NCI-H128 (cell line): ENCODE results near the gene ZNF687.

Experiments
- DNase-seq: peaks from one replicate; lab custom pipeline; 2025; ENCODE audit not compliant: unreplicated experiment; lab: John Stamatoyannopoulos, UW

The ZNF687 gene

GRCh38 chr1:151311589-151312331 lies 29.7 kb downstream of the ZNF687 start:
- no peak for DNase-seq

- no peak for DNase-seq
Observed at GRCh38 chr1:151312411-151312810, 30.3 kb downstream of the ZNF687 start.

- no peak for DNase-seq
Observed at GRCh38 chr1:151312826-151313225, 30.7 kb downstream of the ZNF687 start.

- DNase-seq: no peak
Observed at GRCh38 chr1:151313501-151313900, 31.4 kb downstream of the ZNF687 start.

GRCh38 chr1:151314137-151314875 lies 32.2 kb downstream of the ZNF687 start:
- DNase-seq: no peak

DNA sequence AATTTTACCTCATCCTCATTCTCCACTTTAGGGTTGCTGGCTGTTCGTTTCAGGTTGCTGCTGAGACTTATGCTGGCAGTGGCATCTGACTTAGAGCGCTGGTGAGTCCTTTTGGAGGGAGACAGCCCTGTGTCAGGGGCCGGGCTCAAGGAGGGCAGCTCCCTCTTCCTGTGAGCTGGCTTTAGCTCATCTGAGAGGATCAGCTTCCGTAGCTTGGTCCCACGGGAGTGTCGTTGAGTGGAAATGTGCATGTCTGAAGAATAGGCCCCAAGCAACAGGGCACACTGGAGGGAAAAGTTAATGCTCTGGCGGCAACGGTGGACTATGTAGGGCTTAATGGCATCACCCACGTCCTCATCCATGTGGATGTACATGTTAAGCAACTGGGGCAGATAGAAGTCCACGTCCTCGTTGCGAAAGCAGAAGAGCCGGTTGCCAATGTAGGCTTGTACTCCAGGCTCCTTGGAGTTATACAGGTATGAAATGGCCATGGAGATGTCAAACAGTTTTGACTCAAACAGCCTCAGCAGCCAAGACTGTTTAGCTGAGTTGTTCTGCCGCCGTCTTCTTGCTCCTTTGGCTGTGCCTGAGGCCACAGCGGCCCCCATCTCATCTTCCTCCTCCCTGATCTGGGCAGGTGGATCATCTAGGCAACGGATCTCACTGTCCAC lies 33.6 kb downstream of the ZNF687 start:
- DNase-seq: no peak

- DNase-seq: no peak
Observed at GRCh38 chr1:151318975-151319374, 36.9 kb downstream of the ZNF687 start.

DNA sequence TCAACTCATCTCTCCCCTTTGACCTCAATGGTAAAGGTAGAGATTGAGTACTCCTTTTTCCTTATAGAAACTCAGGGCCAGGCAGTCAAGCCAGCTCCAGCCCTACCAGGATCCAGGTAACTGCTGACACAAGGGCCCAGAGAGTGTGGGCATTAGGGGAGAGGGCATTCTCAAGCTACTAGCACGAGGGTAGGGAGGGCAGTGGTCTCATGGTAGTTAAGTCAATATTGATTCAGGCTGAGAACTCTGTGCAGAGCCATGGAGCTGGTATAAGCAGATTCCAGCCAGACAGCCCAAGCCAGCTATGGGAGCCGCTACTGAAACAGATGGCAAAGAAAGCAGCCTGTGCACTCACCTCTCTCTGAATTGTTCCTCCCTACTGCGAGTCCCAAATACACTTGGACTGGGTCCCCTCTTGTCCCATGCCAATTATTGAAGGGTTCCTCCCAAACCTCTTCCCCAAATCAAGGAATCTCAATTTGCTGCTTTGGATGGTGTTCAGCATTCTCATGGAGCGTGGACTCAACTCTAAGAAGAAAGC lies 42.4 kb downstream of the ZNF687 start:
- no peak for DNase-seq

GRCh38 chr1:151325231-151325630 lies 43.1 kb downstream of the ZNF687 start:
- DNase-seq: no peak

DNA sequence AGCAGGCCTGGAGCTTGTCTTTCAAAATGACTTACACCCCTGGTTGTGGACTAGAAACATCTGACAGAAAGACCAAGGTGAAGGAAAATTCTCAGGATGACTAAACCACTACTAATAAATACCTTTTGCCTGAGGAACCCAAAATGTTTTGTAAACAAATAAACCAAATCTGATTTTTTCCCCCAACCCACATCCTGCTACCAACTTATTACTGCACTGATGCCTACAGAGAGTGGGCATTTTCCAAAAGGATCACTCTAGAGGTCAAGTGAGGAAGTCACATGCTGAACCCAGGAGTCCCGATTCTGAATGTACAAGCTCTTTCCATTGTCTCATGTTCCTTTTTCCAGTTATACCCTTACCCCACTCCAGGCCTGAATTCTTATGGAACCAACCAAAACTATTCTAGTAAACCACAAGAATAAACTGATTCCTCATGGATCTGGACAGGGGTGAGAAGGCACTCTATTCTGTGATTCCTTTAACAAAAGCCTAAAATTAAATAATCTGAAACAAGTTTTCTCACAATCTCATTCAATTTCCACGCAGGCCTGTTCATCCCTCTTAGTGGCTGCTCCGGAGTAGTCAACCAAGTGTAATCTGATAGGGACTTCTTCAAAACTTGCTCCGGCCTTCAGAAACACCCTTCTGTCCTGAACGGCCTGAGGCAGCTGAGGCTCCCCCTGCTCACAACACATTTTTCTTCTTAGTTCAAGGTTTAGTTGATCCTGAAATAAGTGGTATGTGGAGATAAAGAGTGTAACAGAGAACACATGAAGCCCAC lies 43.7 kb downstream of the ZNF687 start:
- no peak for DNase-seq

DNA sequence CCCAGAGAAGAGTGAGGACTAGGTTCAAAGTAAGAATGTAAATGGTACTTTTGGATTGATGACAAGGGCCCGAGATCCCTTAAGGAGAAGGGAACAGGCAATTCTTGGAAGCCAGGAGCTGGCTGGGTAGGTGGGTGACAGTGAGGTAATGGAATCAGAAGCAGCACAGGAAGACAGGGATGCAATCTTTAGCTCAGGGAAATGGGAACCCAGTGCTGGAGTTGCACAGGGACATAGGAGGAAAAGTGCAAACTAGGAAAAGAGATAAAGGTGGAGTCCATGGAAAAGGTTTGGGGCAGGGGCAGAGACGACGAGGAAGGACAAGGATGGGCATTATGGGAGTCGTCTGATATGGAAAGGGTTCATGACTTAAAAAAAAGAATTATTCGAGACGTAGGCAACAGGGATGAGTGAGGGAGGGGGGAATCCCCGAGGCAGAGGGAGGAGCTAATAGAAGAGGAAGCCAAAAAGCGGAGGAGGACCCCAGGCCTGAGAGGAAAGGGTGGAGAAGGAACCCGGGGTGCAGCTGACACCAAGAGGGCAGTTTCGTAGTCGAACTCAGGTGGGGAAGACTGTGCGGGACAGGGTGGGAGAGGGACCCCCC lies 44.6 kb downstream of the ZNF687 start:
- DNase-seq: no peak

DNA sequence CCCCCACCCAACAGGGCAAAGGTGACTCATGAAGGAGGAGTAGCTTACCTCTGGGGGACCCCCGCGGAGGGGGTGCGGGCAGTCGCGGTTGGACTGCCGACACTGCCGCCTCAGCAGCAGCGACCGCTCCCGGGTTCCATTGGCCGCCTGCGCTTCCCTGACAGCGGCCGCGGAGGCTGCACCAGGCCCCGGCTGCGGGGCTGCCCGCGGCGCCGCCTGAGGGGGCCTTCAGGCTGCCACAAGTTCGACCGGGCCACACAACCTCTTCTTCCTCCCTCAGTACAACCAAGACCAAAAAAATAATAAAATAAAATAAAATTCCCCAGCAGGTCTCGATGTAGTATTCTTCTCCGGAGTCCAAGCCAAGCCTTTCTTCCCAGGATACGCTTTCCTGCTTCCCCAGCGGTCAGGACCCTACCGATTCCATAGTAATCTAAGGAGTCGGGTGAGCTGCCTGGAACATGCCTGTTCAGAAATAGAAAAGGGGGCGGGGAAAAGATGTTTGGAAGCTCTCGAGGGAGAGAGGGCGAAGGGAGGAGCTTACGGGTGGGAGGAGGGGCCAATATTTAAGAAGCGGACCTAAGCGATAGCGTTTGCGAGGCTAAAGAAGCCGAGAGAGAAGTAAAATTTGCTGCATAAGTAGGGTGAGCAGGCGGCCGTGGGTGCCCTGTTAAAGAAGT lies 45.3 kb downstream of the ZNF687 start, which contains the start of gene PI4KB:
TSS of gene PI4KB (minus strand) at position 194 of the 680 bp plus-strand sequence. CDS start 10,935 bp downstream, outside the sequence.
- peak; percentile 96 for DNase-seq

DNA sequence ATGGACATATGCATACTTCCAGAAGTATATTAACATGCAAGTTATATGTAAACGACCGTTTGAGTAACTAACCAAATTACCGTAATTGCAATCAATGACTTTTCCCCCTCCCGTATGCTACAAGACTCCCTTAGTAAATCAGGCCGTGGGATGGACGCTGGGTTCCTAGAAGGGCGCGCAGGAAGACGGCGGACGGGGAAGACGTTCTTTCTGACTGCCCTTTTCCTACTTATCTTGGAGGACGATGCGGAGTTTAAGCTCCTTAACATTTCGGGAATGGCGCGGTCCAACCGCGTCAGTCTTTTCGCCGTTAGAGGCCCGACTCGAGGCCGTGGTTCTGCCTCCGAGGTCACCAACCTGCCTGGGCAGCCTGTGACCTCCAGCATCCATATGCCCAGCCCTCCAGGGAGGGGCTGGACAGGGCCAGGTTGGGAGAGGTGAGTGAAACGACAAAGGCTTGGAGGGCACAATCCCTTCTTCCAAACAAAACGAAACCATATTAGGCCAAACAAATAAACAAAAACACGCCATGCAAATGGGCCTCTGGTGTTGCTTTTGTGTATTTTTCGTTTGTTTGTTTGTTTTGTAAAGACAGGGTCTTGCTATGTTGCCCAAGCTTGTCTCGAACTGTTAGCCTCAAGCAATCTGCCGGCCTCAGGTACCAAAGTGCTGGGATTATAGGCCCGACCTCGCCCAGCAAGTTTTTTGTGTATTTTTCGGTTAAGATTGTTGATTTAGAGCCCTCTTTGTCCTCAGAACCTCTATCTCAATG lies 46.0 kb downstream of the ZNF687 start:
- no peak for DNase-seq

GRCh38 chr1:151334822-151335221 lies 52.7 kb downstream of the ZNF687 start:
- no peak for DNase-seq

- DNase-seq: no peak
Observed at GRCh38 chr1:151336556-151336955, 54.5 kb downstream of the ZNF687 start.

- DNase-seq: peak; percentile 61
Observed at GRCh38 chr1:151340870-151341754, 59.0 kb downstream of the ZNF687 start.
